ENCODE data around the gene DPEP2. TPM values are rescaled to one million over a fixed set of nuclear protein-coding genes. Genes with fewer than 3 reads are reported as not detected.

Gene DPEP2
- total and polyA plus RNA-seq, 2 of the 13 experiments (the other 11 are each of a cell fraction or from before 2014, with no cell fraction given): 0.18 TPM; not detected in 1

DNA sequence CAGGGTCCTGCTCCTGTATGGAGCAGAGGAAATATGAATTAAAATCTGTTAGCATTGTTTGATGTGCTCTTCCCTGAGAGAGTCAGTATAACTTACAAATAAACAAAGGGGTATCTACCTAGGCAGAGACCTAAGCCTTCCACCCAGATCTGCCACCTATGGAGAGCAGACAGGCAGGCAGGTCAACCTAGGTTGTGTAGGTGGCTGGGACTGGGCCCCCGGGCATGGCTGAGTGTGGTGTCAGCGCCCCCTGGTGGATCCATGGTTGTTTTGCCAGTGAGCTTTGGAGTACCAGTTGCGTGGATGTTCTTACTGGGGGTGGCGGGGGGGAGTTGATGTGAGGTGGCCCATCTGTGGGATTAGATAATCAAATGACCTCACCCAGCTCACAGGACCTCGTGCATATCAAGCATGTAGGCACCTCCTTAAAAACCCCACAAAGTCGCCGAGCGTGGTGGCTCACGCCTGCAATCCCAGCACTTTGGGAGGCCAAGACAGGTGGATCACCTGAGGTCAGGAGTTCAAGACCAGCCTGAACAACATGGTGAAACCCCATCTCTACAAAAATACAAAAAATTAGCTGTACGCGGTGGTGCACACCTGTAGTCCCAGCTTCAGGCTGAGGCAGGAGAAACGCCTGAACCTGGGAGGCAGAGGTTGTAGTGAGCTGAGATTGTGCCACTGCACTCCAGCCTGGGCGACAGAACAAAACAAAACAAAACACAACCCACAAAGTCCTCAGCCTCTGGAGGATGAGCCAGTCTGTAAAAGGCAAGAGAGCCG is 41.4 kb upstream of the DPEP2 start (continued):
- TF ChIP-seq, protein P1, sequence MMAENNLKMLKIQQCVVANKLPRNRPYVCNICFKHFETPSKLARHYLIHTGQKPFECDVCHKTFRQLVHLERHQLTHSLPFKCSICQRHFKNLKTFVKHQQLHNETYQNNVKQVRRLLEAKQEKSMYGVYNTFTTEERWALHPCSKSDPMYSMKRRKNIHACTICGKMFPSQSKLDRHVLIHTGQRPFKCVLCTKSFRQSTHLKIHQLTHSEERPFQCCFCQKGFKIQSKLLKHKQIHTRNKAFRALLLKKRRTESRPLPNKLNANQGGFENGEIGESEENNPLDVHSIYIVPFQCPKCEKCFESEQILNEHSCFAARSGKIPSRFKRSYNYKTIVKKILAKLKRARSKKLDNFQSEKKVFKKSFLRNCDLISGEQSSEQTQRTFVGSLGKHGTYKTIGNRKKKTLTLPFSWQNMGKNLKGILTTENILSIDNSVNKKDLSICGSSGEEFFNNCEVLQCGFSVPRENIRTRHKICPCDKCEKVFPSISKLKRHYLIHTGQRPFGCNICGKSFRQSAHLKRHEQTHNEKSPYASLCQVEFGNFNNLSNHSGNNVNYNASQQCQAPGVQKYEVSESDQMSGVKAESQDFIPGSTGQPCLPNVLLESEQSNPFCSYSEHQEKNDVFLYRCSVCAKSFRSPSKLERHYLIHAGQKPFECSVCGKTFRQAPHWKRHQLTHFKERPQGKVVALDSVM (CRISPR knock-in tag; IDR thresholded peaks at IDR 0.05): no peak
- TF ChIP-seq MYNN (CRISPR knock-in tag; IDR thresholded peaks at IDR 0.05; ENCODE audit: low read depth): no peak
- TF ChIP-seq, protein P2, sequence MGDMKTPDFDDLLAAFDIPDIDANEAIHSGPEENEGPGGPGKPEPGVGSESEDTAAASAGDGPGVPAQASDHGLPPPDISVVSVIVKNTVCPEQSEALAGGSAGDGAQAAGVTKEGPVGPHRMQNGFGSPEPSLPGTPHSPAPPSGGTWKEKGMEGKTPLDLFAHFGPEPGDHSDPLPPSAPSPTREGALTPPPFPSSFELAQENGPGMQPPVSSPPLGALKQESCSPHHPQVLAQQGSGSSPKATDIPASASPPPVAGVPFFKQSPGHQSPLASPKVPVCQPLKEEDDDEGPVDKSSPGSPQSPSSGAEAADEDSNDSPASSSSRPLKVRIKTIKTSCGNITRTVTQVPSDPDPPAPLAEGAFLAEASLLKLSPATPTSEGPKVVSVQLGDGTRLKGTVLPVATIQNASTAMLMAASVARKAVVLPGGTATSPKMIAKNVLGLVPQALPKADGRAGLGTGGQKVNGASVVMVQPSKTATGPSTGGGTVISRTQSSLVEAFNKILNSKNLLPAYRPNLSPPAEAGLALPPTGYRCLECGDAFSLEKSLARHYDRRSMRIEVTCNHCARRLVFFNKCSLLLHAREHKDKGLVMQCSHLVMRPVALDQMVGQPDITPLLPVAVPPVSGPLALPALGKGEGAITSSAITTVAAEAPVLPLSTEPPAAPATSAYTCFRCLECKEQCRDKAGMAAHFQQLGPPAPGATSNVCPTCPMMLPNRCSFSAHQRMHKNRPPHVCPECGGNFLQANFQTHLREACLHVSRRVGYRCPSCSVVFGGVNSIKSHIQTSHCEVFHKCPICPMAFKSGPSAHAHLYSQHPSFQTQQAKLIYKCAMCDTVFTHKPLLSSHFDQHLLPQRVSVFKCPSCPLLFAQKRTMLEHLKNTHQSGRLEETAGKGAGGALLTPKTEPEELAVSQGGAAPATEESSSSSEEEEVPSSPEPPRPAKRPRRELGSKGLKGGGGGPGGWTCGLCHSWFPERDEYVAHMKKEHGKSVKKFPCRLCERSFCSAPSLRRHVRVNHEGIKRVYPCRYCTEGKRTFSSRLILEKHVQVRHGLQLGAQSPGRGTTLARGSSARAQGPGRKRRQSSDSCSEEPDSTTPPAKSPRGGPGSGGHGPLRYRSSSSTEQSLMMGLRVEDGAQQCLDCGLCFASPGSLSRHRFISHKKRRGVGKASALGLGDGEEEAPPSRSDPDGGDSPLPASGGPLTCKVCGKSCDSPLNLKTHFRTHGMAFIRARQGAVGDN (CRISPR knock-in tag; IDR thresholded peaks at IDR 0.05): peak; percentile 75
- peak; percentile 78 for TF ChIP-seq SALL1 (CRISPR knock-in tag; IDR thresholded peaks at IDR 0.05)
- TF ChIP-seq ZSCAN25 (CRISPR knock-in tag; IDR thresholded peaks at IDR 0.05): no peak
- TF ChIP-seq KLF6 (CRISPR knock-in tag; IDR thresholded peaks at IDR 0.05): no peak
- no peak for TF ChIP-seq ZNF33A (CRISPR knock-in tag; IDR thresholded peaks at IDR 0.05; ENCODE audit: borderline replicate concordance)
- TF ChIP-seq ZNF768 (CRISPR knock-in tag; IDR thresholded peaks at IDR 0.05): peak; percentile 23; the same call in 1 of the 2 replicates
- no peak for TF ChIP-seq JARID2 (CRISPR knock-in tag; IDR thresholded peaks at IDR 0.05; ENCODE audit: insufficient replicate concordance)
- TF ChIP-seq BRD4 (CRISPR knock-in tag; IDR thresholded peaks at IDR 0.05): no peak
- TF ChIP-seq NFE2L2 (IDR thresholded peaks at IDR 0.05; ENCODE audit: low read length): no peak
- no peak for TF ChIP-seq EEA1 (CRISPR knock-in tag; IDR thresholded peaks at IDR 0.05; ENCODE audit: borderline replicate concordance)
- TF ChIP-seq SMARCC2 (IDR thresholded peaks at IDR 0.05): no peak
- TF ChIP-seq, protein P3, sequence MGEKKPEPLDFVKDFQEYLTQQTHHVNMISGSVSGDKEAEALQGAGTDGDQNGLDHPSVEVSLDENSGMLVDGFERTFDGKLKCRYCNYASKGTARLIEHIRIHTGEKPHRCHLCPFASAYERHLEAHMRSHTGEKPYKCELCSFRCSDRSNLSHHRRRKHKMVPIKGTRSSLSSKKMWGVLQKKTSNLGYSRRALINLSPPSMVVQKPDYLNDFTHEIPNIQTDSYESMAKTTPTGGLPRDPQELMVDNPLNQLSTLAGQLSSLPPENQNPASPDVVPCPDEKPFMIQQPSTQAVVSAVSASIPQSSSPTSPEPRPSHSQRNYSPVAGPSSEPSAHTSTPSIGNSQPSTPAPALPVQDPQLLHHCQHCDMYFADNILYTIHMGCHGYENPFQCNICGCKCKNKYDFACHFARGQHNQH (CRISPR knock-in tag; IDR thresholded peaks at IDR 0.05): peak; percentile 49; the same call in 1 of the 2 replicates
- TF ChIP-seq HOXA9 (CRISPR knock-in tag; IDR thresholded peaks at IDR 0.05; ENCODE audit: borderline replicate concordance): no peak
- TF ChIP-seq TGIF2 (CRISPR knock-in tag; IDR thresholded peaks at IDR 0.05): peak; percentile 53; the same call in 1 of the 2 replicates
- TF ChIP-seq ZNF180 (CRISPR knock-in tag; IDR thresholded peaks at IDR 0.05; ENCODE audit: borderline replicate concordance, low read depth): no peak
- TF ChIP-seq, protein P4, sequence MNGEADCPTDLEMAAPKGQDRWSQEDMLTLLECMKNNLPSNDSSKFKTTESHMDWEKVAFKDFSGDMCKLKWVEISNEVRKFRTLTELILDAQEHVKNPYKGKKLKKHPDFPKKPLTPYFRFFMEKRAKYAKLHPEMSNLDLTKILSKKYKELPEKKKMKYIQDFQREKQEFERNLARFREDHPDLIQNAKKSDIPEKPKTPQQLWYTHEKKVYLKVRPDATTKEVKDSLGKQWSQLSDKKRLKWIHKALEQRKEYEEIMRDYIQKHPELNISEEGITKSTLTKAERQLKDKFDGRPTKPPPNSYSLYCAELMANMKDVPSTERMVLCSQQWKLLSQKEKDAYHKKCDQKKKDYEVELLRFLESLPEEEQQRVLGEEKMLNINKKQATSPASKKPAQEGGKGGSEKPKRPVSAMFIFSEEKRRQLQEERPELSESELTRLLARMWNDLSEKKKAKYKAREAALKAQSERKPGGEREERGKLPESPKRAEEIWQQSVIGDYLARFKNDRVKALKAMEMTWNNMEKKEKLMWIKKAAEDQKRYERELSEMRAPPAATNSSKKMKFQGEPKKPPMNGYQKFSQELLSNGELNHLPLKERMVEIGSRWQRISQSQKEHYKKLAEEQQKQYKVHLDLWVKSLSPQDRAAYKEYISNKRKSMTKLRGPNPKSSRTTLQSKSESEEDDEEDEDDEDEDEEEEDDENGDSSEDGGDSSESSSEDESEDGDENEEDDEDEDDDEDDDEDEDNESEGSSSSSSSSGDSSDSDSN (CRISPR knock-in tag; IDR thresholded peaks at IDR 0.05): no peak; the same call in 1 of the 2 replicates

All from HepG2 (cell line).